Mucosa of gallbladder (tissue), 1 donor: ENCODE data around the gene SEPTIN6. TPM values are rescaled to one million over a fixed set of nuclear protein-coding genes. Genes with fewer than 3 reads are reported as not detected.
"Not testable (repeated sequence)": the region's sequence is repeated elsewhere in the genome, so short reads cannot be mapped to it uniquely, and the experiment has no call there.

Source experiments
- DNase-seq: peaks from one replicate; pipeline ENCODE4 v3.0.0-alpha.2; 2020; ENCODE audit warnings: low spot score
- total RNA-seq: library from RNA; stranded (reverse); gene quantifications from one replicate; pipeline ENCODE4 v1.2.1, GENCODE V29; 2021
- donor health status: DM: no; HTN: no; CAD: no.

The SEPTIN6 gene
- total RNA-seq, 1 donor from 2014 or later: 36.3 TPM

- DNase-seq: no peak
Measured at GRCh38 chrX:119690921-119691716, 1.8 kb downstream of the SEPTIN6 start.

GRCh38 chrX:119688911-119689321 is 4.1 kb downstream of the SEPTIN6 start:
- DNase-seq: no peak

- no peak for DNase-seq
Measured at GRCh38 chrX:119687661-119688413, 5.1 kb downstream of the SEPTIN6 start.

- DNase-seq: no peak
Measured at GRCh38 chrX:119686087-119686691, 6.8 kb downstream of the SEPTIN6 start.

GRCh38 chrX:119685225-119686066 is 7.5 kb downstream of the SEPTIN6 start:
- peak; percentile 35 for DNase-seq

- DNase-seq: no peak
Measured at GRCh38 chrX:119684916-119685224, 8.1 kb downstream of the SEPTIN6 start.

GRCh38 chrX:119684312-119684711 is 8.7 kb downstream of the SEPTIN6 start:
- DNase-seq: not testable (repeated sequence)

GRCh38 chrX:119682019-119682989 is 10.7 kb downstream of the SEPTIN6 start:
- DNase-seq: no peak

- no peak for DNase-seq
Measured at GRCh38 chrX:119677654-119677981, 15.3 kb downstream of the SEPTIN6 start.

GRCh38 chrX:119676949-119677653 is 15.9 kb downstream of the SEPTIN6 start:
- no peak for DNase-seq

GRCh38 chrX:119673336-119673735 is 19.6 kb downstream of the SEPTIN6 start:
- no peak for DNase-seq

- no peak for DNase-seq
Measured at GRCh38 chrX:119672426-119672825, 20.5 kb downstream of the SEPTIN6 start.

- DNase-seq: peak; percentile 35
Measured at GRCh38 chrX:119669424-119670037, 23.4 kb downstream of the SEPTIN6 start.

GRCh38 chrX:119667111-119667878 is 25.7 kb downstream of the SEPTIN6 start:
- no peak for DNase-seq

- DNase-seq: not testable (repeated sequence)
Measured at GRCh38 chrX:119664877-119665276, 28.1 kb downstream of the SEPTIN6 start.

- no peak for DNase-seq
Measured at GRCh38 chrX:119661486-119661885, 31.5 kb downstream of the SEPTIN6 start.

GRCh38 chrX:119659522-119659921 is 33.4 kb downstream of the SEPTIN6 start:
- no peak for DNase-seq

- no peak for DNase-seq
Measured at GRCh38 chrX:119655125-119655524, 37.8 kb downstream of the SEPTIN6 start.

GRCh38 chrX:119654112-119654531 is 38.8 kb downstream of the SEPTIN6 start:
- peak; percentile 24 for DNase-seq
